Duodenal mucosa (tissue), 2 donors: ENCODE results near the gene LDB3.

Experiments used
- H3K27ac ChIP-seq: one replicate; pipeline ENCODE4 v1.7.0; 2013; ENCODE audit warnings: low read depth, low read length
- H3K27me3 ChIP-seq, 2 donors: one replicate each; pipeline ENCODE4 v1.7.0; 2013; ENCODE audit warnings: low read length in 2 of 2, control low read depth in 1 of 2; ENCODE audit not compliant: insufficient read depth in 2 of 2, control insufficient read depth in 1 of 2
- H3K36me3 ChIP-seq, 2 donors: one replicate each; pipeline ENCODE4 v1.7.0; 2013; ENCODE audit warnings: low read length in 2 of 2, control low read depth in 1 of 2; ENCODE audit not compliant: insufficient read depth in 2 of 2, control insufficient read depth in 1 of 2
- H3K4me1 ChIP-seq, 2 donors: one replicate each; pipeline ENCODE4 v1.7.0; 2013; ENCODE audit warnings: low read length in 2 of 2, control low read depth in 1 of 2; ENCODE audit not compliant: insufficient read depth in 2 of 2, control insufficient read depth in 1 of 2
- H3K4me3 ChIP-seq, 2 donors: one replicate each; pipeline ENCODE4 v1.7.0; 2013; ENCODE audit warnings: low read length in 2 of 2, low read depth in 1 of 2
- H3K9ac ChIP-seq, 2 donors: one replicate each; pipeline ENCODE4 v1.7.0; 2013; ENCODE audit warnings: low read length in 2 of 2, low read depth in 1 of 2
- H3K9me3 ChIP-seq, 2 donors: one replicate each; pipeline ENCODE4 v1.7.0; 2013; ENCODE audit warnings: low read length in 2 of 2, control low read depth in 1 of 2; ENCODE audit not compliant: control insufficient read depth in 1 of 2

The LDB3 gene

DNA sequence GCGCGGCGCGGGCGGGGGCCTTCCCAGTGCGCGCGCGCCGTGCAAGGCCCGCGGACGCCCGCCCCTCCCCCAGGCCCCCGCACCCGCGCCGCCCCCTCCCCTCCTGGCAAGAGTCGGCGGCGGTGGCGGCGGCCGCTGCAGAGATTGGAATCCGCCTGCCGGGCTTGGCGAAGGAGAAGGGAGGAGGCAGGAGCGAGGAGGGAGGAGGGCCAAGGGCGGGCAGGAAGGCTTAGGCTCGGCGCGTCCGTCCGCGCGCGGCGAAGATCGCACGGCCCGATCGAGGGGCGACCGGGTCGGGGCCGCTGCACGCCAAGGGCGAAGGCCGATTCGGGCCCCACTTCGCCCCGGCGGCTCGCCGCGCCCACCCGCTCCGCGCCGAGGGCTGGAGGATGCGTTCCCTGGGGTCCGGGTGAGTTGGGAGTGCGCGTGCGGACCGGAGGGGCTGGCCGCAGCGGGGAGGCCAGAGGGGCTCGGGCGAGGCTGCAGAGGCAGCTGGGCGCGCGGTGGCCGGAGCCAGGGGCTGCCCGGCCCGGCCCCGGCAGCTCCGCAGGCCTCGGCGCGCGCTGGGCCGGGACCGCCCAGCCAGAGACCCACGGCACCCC, 88.3 kb downstream of the LDB3 start, which contains the start of gene BMPR1A:
BMPR1A (plus strand) TSS at position 109 of the 602 bp plus-strand sequence. CDS start 119,400 bp downstream, outside the sequence.
- Histone ChIP-seq H3K9me3 (no peaks in the 10 kb centered on the region), H3K36me3 (no peaks in the 10 kb centered on the region), H3K4me1 (peaks cover 25 to 30% of the 10 kb centered on the region in 2 donors), H3K27ac (peak within 1 kb of the TSS; percentile 87), H3K9ac (peak within 1 kb of the TSS; percentile 91 to 94), H3K27me3 (no peaks in the 10 kb centered on the region), H3K4me3 (peak within 1 kb of the TSS; percentile 84 to 87)

DNA sequence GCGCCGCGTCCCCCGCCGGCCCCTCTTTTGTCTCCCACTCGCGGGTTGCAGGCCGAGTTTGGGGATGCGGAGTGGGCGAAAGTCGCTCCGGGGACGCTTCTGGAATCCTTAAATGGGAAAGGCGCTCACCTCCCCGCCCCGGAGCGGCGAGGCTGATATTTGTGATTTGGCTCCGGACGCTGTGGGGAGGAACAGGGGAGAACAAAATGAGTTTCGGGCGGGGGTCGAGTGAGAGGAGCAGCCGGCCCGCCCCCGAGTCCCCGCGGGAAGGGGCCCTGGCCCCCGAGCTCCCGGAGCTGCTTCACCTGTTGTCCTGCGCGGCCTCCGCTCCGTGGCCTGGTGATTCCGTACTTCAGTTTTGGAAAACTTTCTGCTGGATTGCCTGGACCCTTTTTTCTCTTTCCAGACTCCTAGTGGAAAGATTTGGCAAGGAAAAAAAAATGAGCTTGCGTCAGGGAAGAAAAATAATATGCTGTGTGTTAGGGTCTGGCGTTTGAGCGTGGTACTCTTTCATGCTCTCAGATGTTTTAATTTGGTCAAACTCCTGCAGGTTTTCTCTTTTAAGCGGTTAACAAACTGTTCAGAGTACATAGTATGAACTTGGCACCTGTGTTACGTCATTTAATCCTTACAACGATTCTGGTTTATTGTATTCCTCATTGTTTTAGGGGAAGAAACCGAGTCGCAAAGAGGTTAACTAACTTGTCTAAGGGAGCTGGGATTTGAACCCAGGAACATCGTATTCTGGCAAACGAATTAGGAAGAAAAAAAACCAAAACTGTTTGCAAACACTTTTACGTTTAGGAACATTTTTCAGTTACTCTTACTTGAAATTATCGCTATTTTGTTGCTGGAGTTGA, 89.0 kb downstream of the LDB3 start:
- Histone ChIP-seq H3K27ac (peak overlapping the region; percentile 72), H3K4me1 (peaks cover 23 to 28% of the 10 kb centered on the region in 2 donors), H3K9me3 (no peaks in the 10 kb centered on the region), H3K27me3 (no peaks in the 10 kb centered on the region), H3K4me3 (peak overlapping the region; percentile 75 to 77), H3K9ac (peak overlapping the region; percentile 64 to 68), H3K36me3 (no peaks in the 10 kb centered on the region)

DNA sequence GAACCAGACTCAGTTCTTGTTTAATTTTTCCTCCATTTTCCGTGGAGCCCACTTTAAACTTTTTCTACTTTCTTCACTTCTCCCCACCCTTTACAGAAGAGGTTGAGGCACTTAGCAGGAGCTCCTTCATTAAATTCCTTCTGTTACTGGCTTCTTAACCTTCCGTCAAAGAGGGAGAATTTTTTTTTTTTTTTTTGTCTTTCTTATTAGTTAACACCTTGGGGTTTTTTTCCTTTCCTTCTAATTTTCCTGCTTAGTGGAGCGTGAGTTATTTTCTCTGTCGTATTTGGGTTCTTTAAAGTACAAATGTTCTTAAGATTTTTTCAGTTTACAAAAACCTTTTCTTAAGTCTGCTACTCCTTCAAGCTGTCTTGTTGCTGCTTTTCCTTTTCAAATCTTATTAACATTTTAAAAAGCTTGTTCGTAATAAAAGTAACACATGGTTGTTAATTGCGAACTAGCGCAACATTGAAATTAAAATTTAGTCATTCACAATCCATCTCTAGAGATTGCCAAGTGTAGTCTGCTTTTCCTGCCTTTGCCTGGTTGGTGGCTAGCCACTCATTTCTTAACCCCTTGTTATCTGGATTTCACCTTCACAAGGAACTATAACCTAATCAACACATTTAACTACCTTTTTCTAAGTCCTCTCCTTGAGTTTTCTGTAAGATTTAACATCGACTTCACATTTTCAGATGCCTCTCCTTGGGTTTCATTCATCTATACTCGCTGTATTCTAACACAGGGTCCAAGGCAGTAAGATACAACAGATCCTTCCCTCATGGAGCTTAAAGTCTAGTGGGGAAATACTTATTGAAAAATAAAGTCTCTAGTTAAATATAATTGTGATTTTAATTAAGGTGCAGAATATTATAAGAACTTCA, 90.1 kb downstream of the LDB3 start:
- Histone ChIP-seq H3K27ac (no peak overlapping the region), H3K9ac (peak overlapping the region; percentile 64 to 68), H3K4me1 (peaks cover 14 to 21% of the 10 kb centered on the region in 2 donors)

DNA sequence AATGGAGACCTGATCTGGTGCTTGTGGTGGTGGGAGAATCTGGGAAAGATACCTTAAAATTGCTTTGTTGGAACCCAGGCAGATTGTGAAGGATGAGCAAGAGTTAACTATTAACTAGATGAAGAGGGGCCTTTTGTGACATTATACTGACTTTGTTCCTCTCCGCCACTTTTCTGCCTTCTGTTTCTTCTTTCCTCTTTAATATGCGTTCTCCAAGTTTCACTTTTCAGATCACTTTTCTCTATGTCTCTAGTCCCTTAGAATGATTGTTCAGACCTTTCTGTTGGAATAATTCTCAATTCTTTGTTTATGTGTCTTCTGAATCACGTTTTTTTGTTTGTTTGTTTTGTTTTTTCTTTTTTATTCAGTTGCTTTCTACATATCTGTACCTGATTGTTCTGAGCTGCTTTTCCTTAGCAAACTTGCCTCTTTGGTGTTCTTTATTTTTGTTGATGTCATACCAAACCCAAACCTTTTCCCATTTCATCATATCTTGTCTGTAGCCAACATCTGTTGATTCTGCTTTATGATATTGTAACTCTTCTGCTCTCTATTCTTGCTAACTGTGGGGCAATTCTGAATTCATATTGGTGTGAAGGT, 90.9 kb downstream of the LDB3 start:
- H3K27ac ChIP-seq, result no peak overlapping the region
- peaks cover 13 to 21% of the 10 kb centered on the region in 2 donors for H3K4me1 ChIP-seq
- H3K36me3 ChIP-seq, result no peaks in the 10 kb centered on the region
- H3K9ac ChIP-seq, result peak overlapping the region in 1 of 2 donors; percentile 68
- peak overlapping the region in 1 of 2 donors; percentile 77 for H3K4me3 ChIP-seq
- no peaks in the 10 kb centered on the region for H3K9me3 ChIP-seq
- no peaks in the 10 kb centered on the region for H3K27me3 ChIP-seq

More for the DNA sequence above, 90.1 kb downstream of the LDB3 start:
- Histone ChIP-seq H3K9me3 (no peaks in the 10 kb centered on the region), H3K36me3 (no peaks in the 10 kb centered on the region), H3K4me3 (peak overlapping the region; percentile 75 to 77), H3K27me3 (no peaks in the 10 kb centered on the region)

DNA sequence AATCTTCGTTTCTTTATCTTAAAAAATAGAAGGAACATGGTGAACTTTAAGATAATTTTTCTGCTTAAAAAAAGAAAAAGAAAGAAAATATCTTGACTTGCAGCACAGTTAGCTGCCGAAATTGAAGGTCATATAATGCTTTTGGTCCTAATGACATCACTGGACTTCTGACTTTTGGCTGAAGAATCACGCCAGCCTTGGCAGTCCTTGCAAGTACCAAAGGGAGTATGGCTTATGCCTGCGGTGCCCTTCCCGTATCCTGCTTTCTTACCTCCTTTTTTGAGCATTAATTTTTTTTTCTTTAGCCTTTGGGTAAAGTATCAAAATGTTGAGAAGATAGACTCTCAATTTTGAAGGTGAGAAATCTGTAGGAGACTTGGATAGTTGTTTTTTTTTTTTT, 95.1 kb downstream of the LDB3 start:
- no peak overlapping the region for H3K27ac ChIP-seq
- H3K4me1 ChIP-seq, result peaks cover 6 to 8% of the 10 kb centered on the region in 2 donors

DNA sequence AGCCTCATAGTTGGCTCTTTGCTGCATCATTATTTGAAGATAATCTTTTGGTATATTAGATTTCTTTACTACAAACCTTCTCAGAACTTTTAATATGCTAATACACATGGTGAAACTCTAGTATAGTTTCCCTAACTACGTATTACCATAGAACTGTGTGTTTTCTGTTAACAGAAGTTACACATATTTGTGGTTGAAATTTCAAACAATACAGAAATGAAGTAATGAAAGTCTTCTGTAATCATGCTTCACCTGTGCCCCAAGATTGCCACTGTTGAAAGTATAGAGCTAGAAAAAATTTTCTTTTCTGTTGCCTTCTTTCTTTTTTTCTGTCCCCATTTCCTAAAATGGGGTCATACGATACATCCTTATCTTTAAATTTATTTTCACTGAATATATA, 97.2 kb downstream of the LDB3 start:
- Histone ChIP-seq H3K36me3 (no peaks in the 10 kb centered on the region), H3K9ac (no peak overlapping the region), H3K27me3 (no peaks in the 10 kb centered on the region), H3K9me3 (no peaks in the 10 kb centered on the region), H3K27ac (no peak overlapping the region), H3K4me1 (peaks cover 0 to 7% of the 10 kb centered on the region in 2 donors), H3K4me3 (no peak overlapping the region)

More for the DNA sequence above, 95.1 kb downstream of the LDB3 start:
- Histone ChIP-seq H3K9ac (no peak overlapping the region), H3K27me3 (no peaks in the 10 kb centered on the region), H3K9me3 (no peaks in the 10 kb centered on the region), H3K36me3 (no peaks in the 10 kb centered on the region), H3K4me3 (no peak overlapping the region)

DNA sequence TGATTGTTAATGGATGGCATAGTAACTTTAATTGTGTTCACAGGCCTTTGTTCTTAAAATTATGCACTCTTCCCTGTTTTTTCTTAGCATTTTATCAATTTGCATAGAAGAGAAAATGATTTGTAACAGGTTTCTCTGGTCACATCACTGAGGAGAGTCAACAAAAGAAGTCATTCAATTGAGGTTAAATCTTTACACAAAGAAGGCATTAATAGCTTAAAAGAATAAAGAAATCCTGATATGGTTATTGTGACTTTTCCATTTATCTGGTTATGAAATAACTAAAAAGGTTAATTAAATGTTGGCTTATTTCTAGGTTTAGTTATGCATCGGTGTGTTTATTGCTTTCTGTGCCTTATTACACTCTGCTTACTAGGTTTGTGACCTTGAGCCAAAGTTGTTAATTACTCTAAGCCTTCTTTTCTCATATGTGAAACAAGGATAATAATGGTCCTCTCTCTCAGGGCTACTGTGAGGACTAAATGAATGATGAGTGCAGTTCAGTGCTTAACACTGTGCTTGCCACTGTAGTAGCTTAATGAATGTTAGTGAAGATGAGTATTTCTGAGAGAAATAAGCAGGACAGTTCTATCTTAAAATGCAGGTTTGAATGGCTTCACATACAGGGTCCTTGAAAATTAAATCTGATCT, 100.2 kb downstream of the LDB3 start:
- Histone ChIP-seq H3K4me3 (no peak overlapping the region), H3K9me3 (no peaks in the 10 kb centered on the region), H3K4me1 (peaks cover 0 to 8% of the 10 kb centered on the region in 2 donors), H3K27ac (no peak overlapping the region), H3K36me3 (no peaks in the 10 kb centered on the region), H3K27me3 (no peaks in the 10 kb centered on the region), H3K9ac (no peak overlapping the region)

DNA sequence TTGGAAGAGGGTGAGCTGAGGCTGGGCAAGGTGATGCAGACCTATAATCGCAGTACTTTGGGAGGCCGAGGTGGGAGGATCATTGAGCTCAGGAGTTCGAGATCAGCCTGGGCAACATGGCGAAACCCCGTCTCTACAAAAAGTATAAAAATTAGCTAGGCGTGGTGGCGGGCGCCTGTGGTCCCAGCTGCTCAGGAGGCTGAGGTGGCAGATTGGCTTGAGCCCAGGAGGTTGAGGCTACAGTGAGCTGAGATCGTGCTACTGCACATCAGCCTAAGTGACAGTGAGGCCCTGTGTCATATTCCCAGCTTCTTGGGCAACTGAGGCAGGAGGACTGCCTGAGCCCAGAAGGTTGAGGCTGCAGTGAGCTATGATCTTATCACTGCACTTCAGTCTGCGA, 101.7 kb downstream of the LDB3 start:
- Histone ChIP-seq H3K4me1 (peaks cover 3 to 8% of the 10 kb centered on the region in 2 donors), H3K9ac (no peak overlapping the region), H3K4me3 (no peak overlapping the region), H3K27ac (no peak overlapping the region), H3K36me3 (no peaks in the 10 kb centered on the region), H3K9me3 (no peaks in the 10 kb centered on the region), H3K27me3 (no peaks in the 10 kb centered on the region)

DNA sequence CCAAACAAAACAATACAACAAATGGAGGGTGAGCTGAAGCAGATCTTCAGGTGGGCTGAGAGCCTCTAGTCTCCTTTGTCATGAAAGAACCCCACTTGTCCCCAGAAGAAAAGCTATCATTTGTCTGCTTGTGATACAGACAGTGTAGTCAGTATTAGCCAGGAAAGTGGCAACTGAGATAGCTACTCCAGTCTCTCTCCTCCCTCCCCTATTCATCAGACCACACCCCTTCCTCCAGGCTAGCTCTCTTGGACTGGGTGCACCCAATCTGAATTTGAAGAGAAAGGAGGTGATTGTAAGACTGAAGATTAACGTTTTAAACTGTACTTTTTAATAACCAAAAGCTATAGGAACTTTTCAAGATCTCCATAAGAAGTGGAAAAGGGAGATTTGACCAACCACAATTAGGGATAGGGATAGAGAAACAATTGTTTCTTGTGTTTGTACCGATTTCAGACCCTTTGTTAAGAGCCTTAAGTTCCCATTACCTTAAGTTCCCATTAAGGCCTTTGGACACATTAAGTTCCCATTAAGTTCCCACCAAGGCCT, 102.2 kb downstream of the LDB3 start:
- no peak overlapping the region for H3K4me3 ChIP-seq
- no peak overlapping the region for H3K27ac ChIP-seq
- no peak overlapping the region for H3K9ac ChIP-seq
- H3K4me1 ChIP-seq, result peaks cover 8% of the 10 kb centered on the region in 2 donors
- no peaks in the 10 kb centered on the region for H3K36me3 ChIP-seq
- H3K27me3 ChIP-seq, result no peaks in the 10 kb centered on the region
- H3K9me3 ChIP-seq, result no peaks in the 10 kb centered on the region
